Endometrial microvascular endothelial cells (primary cell): ENCODE data around the gene BEGAIN. TPM values are rescaled to one million over a fixed set of nuclear protein-coding genes. Genes with fewer than 3 reads are reported as not detected.

Source experiments
- in situ Hi-C: cut with HindIII; loops from 2 replicates; pipeline ENCODE4 v1.10.0; 2017; ENCODE audit warnings: low sequenced_read_pairs, low pct_unique_long_range_greater_than_20kb; ENCODE audit errors: inconsistent ontology term
- total RNA-seq: library from RNA; depleted of rRNA; stranded (reverse); fragments of >200 nt; gene quantifications from one replicate; pipeline ENCODE4 v1.2.3, GENCODE V29; 2015; ENCODE audit errors: inconsistent ontology term

The BEGAIN gene, protein sequence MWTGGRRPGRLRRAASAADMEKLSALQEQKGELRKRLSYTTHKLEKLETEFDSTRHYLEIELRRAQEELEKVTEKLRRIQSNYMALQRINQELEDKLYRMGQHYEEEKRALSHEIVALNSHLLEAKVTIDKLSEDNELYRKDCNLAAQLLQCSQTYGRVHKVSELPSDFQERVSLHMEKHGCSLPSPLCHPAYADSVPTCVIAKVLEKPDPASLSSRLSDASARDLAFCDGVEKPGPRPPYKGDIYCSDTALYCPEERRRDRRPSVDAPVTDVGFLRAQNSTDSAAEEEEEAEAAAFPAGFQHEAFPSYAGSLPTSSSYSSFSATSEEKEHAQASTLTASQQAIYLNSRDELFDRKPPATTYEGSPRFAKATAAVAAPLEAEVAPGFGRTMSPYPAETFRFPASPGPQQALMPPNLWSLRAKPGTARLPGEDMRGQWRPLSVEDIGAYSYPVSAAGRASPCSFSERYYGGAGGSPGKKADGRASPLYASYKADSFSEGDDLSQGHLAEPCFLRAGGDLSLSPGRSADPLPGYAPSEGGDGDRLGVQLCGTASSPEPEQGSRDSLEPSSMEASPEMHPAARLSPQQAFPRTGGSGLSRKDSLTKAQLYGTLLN
- total RNA-seq: not detected

DNA sequence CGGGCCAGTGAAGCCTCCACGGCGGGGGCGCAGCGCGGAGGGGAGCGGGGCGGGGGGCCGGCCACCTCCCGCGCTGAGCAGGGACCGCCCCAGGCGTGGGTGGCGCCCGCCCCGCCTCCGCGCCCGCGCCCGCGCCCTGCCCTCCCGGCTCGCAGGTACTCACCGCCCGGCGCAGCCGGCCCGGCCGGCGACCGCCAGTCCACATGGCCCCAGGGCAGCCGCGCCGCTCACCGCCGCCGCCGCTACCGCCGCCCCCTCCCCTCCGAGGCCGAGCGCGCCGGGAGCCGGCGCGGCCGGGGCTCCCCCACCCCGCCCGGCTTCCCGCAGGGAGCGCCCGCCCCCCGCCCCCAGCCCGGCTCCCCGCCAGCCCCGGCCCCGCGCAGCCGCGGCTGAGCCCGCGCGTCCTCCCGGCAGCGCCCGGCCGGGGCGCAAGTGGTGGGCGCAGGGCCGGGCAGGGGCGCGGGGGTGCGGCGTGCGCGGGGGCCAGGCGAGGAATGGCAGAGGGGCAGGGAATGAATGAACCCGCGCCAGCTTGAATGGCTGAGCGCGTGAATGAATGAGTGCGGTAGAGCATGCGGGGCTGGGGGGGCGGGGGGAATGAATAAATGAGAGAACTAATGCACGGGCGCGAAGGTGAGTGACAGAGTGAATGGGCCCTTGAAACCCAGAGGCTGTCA, at the start of gene BEGAIN:
BEGAIN (minus strand) TSS at position 332 of the 677 bp plus-strand sequence; CDS start at position 205, 127 bp downstream.
- in situ Hi-C loops: no loop called here

DNA sequence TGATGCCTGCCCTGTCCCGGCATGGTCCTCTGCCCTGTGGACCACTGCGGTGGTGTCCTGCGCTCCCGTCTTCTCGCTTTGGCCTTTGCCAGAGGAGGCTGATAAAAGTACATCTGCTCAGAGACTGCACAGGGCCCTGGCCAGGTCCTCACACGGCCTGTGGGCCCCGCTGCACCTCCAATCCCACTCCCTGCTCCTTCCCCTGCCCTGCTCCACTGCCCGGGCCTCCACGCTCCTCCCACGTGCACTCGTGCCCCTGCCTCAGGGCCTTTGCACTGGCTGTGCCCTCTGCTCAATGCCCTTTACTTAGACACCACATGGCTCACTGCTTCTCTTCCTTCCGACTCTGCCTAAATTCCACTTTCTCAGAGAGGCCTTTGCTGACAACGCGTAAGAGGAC, 49.3 kb upstream of the BEGAIN start:
- in situ Hi-C loops: no loop called here

DNA sequence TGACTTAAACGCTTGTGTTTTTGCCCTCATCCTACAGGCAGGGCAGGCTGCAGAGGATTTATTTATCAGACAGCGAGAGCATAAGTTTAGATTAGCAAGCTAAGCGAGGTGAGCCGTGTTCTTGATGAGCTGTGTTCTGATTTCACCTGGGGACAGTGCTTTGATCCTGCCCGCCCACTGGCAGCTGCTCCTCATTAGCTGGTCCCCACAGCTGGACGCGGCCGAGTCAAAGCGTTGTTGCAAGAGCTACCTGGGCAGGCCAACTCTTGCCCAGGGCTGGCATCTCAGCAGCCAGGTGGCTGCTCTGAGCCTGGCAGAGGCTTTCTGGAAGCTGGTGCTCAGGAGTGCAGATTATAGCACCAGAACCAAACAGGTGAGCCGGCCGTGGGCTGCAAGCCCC, 46.8 kb upstream of the BEGAIN start:
- in situ Hi-C loops: no loop called here

DNA sequence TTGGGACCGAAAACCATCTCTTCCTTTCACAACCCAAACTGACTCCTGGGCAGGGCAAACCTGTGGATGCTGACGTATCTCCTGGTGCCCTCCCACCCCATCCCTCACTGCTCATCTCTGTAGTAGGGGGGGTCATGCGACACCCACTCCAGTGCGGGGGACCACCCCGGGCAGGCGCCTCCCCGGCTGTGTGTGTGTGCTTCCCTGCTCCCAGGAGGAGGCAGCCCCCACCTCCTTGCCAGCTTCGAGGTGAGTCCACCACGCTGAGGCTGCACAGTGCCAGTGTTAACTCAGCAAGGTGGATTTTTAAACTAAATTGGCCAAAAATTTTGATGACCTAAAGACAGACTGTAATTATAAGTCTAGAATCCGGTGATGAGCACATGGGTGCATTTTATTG, 46.2 kb upstream of the BEGAIN start:
- in situ Hi-C loops: no loop called here

DNA sequence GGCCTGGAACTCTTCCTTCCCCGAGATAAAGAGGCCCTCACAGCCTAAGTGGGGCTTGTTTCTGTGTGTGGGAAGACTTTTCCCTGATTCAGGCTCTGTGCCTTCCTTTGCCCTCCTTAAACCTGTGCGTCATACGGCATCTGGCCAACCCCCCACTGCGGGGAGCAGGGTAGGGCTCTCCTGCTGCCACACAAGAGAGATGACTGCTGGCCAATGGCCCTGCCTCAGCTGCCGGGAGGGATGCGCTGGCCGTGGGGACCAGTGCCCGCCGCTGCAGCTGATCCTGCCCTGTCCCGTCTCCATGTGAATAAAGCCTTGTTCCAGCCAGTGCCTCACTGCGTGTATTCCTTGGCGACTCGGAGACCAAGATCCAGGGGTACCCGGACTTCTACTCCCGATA, 42.5 kb upstream of the BEGAIN start:
- in situ Hi-C loops: no loop called here

DNA sequence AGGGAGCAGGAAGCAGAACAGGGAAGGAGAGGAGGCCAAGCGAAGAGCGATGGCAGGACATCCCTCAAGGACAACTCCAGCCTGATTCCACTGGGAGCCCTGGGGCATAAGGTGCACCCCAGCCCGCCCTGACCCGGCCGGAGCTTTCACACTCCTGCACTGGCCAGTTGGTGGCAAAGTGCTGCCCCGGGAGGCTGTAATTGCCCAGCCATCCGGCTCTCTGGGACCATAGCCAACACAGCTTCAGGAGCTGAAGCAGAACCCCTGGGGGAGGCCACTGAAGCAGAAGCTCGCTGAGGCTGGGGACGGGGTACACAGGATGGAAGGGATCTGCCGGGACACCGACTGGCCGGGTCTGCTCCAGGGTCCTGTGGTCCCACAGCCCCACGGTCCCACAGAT, 41.9 kb upstream of the BEGAIN start:
- in situ Hi-C loops: no loop called here

DNA sequence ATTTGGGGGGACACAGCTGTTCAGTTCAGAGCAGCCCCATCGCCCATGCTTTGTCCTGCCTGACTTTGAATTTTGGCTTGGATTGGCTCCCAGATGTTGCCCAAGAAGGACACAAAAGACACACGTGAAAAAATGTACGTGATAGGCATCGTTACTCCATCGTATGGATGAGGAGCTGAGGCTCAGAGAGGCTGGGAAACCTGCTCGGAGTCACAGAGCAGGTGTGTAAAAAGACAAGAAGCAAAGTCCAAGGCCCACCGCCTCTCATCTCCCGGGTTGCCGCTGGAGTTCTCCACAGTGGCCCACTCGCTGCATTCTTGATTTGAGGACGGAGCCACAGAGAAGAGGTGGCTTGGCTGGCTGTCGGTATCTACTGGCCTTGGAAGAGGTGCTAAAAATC, 41.0 kb upstream of the BEGAIN start:
- in situ Hi-C loops: no loop called here

DNA sequence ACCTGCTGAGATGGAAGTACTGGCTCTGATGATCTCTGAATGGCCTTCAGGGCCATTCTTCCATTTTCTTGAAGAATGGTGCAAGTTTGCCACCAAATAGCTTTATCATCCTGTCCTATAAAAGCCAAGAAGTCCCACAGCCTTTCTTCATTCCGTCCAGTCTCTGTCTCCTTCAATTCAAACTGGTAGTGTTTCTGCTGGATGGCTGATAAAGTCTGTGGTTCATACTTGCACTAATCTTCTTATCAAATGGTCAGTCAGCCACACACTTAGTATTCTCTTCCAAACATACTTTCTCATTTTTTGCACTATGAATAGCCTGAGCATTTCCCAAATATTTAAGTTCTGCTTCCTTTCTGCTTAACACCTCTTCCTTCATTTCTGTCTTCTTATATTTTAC, 39.4 kb upstream of the BEGAIN start:
- in situ Hi-C loops: no loop called here

DNA sequence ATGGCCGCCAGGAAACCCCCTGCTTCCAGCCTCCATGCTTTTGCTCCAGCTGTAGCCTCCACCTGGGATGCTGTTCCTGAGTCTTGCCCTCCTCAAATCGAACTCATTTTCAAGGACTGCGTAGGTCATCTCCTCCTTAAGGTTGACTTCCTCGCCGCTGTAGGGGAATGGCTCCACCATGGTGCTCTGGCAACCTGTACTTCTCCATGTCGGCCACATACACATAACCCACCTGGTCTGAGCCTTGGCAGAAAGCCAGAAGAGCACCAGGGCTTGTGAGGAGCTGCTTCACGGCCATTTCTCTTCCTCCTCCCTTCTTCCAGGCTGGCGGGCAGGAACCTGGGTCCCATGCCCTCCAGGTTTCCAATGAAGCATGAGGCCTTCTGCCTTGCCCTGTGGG, 36.7 kb upstream of the BEGAIN start:
- in situ Hi-C loops: no loop called here

DNA sequence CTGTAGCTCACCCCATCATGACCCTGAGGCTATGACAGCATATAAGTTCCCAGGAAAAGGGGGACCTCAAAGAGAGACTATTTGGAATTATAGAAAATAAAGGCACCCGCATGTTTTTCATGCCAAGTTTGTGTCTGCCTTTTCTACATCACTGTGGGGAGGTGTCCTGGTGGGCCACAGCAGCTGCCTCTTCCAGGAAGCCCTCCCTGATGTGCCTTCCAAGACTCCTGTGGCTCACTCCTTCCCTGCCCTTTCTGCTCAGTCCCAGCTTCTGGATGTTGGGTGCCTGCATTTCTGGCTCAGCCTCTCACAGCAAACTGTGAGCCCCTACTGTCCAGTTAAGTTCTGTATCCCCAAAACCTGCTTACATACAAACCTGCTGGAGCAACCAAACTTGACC, 36.3 kb upstream of the BEGAIN start:
- in situ Hi-C loops: no loop called here

DNA sequence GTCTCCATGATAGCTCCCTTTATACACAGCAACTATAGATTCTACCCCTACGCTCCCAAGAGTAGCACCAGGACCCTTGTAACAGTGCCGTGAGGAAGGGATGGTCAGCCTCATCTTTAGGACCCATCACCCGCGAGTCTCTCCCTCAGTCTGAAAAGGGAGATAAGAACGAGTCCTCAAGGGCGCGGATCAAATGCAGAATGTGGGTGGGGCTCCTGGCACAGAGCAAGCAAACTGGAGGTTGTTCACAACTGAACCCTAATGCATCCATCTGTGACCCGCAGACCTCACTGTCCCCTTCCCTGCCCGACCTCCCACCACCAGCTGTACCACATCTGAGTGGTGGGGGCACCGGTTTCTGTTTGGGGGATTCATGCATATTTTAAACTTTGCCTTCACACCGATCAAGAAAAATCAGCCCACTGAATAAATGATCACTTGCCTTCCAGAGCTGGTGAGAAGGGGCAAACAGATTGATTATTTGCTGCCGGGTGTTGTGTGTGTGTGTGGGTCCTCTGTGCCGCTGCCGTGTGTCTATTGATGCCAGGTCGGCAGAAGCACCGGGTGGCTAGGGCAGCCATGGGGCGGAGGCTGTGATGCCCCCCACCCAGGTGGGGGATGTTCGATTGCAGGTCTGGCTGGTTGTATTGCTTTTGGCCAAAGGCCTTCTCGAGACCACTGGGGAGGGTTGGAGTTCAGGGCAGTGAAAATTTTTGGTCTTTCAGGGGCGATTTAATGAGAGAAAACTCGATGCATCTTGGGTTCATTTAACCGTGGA, 35.7 kb upstream of the BEGAIN start:
- in situ Hi-C loops: no loop called here

DNA sequence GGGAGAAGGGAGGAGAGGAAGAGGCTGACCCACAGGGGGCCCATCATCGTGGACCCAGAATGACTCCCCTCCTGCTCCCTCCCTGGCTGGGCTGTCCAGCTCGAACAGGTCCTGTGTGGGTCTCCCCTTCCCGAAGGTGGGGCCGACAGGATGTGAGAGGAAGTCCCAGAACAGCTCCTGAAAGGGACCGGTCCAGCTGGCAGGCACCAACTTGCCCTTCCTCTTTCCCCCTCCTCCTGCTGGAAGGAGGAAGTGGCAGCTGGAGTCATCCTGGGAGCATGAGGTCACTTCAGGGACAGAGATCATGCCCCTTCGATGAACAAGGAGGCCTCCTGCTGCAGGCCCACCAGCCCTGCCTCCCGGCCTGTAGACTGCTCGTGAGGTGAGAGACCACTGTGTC, 35.0 kb upstream of the BEGAIN start:
- in situ Hi-C loops: no loop called here

DNA sequence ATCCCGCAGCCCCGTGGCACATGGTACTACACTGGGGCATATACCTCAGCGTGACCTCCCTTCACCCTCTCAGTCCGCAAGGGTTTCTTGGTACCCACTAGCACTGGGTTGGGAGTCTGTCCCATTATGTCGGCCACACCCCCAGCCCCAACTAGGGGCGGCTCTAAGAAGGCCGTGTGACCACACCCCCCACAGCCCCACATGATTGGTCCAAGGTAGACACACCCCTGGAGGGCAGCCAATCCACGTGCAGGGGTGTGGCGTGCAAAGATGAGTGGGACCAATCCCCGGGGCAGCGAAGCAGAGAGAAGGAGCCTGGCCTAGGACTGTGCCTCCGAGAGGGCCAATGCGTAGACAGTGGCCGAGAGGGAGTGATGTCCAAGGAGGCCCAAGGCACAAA, 34.6 kb upstream of the BEGAIN start:
- in situ Hi-C loops: no loop called here

DNA sequence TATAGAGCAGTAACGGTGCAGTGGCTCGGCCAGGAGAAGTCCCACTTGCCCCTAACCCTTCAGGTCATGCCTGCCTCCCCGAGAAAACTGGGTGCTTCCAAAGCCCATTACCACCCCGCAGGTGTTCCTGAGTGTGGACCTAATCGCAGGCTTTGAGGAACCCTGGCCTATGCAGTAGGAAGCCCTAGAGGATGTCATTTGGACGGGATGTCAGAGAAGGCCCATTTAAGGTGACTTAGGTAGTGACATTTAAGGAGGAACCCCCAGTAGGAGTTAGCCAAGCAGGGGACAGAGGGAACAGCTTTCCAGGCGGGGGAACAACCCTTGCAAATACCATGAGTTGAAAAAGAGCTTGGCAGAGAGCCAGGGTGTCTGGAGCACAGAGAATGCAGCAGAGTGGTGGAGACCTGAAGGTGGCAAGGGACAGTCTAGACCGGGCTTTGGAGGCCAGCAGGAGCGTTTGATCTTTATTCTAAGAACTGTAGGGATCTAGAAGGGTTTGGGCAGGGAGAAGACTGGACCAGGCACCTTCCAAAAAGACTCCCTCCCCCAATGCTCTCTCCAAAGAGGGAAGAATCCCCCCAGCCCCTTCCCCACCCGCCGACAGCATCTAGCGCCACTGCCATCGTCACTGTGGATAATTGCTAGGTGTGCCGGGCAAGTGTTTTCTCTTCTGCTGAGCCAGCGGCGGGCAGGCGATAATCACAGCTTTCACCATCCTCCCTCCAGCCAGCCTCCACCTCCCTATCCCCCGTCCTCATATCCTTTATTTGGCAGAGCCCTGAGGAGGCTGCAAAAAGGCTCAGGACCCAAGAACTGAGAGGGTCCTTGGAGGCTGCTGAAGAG, 33.3 kb upstream of the BEGAIN start:
- in situ Hi-C loops: no loop called here

DNA sequence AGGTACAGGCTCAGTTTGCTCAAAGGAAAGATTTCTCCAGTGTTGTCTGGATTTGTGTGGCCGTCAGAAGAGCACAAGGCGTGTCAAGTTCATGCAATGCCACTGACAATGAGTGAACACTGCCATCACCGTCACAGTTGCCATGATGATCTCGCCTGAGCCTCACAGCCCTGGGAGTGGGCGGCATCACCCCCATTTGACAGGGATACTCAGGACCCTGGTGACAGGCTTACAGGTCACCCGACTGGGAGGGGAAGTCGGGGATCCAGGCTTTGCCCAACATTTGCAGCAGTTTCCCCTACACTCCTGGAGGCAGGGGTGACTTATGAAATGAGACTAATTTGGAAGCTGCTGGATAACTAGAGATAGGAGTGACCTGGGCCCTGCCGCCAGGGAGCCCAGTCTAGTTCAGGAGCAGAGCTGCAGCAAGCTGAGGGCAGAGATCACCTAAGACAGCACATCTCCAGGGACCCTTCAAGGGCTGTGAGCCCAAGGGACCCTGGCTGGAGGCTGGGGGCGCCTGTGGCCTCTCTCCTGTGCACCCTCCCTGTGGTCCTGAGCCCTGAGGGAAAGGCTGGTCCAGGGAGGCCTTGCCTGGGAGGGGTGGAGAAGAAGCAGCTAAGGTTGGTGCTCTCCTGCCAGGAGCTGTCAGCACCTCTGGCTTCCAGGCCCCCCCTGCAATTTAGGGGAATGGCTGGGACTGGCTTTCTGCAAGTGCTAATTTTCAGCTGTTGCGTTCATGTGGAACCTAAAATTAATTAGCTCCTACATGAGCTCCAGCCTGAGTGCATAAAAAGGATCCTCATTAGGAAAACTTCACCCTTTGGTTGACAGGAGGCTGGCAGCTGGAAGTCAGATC, 32.4 kb upstream of the BEGAIN start:
- in situ Hi-C loops: no loop called here

DNA sequence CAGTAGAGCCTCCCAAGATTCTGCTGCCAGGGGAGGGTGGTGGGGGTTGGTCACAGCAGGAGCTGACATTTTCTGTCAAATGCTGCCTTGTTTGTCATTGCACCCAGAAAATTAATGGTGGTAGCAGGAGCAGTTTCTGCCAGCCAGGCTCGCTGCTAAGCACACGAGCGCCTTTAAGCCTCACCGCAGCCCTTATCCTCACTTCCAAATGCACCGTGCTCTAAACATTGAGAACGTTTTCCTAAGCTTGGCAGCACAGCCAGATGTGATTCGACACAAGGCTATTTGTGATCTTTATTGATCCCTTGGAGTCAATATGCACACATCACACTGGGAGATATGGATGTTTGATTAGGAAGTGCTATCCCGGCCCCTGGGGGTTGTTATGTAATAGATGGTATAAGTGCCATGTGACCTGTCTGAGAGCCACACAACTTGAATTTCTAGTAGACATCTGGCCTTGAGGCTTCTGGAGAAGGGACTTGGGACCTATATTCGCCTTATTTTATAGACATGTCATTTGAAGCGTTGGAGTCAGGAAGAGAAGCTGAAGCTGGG, 31.6 kb upstream of the BEGAIN start:
- in situ Hi-C loops: no loop called here

DNA sequence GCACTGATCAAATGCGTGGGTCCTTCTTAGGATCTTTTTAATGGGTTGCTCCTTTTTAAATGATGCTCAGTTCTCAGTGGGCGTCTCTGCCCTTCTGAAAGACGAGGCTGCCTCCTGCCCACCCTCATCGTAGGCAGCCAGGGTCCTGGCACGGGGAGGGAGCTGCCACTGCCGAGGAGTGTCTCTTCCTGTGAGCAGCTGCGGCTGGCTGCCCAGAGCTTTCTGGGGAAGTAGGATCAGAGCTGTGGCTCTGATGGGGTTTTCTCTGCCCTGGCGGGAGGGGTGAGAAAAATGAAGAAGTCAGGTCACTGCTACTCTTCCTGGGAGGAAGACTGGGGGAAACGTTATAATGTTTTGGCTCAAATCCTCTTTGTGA, 31.1 kb upstream of the BEGAIN start:
- in situ Hi-C loops: no loop called here
